HepG2 (cell line): Measurements from ENCODE around the gene EPHA1. TPM values are rescaled to one million over a fixed set of nuclear protein-coding genes. Genes with fewer than 3 reads are reported as not detected.

Source experiments
- BCL6 ChIP-seq: IDR thresholded peaks from 2 replicates; pipeline ENCODE4 v1.6.1; 2016; ENCODE audit warnings: missing genetic modification reagents, missing compliant biosample characterization
- CAMTA2 ChIP-seq: sonication (generic); formaldehyde crosslinking; IDR thresholded peaks from 2 replicates; pipeline ENCODE4 v1.4.0; 2020; ENCODE audit warnings: mild to moderate bottlenecking, missing genetic modification reagents, borderline replicate concordance
- ETS1 ChIP-seq: sonication (generic); formaldehyde crosslinking; IDR thresholded peaks from 2 replicates; pipeline ENCODE4 v1.4.0; 2020; ENCODE audit warnings: missing genetic modification reagents
- GABPA ChIP-seq, 2 experiments: IDR thresholded peaks; 2 replicates each; pipeline ENCODE4 v1.6.1; 2011 to 2016; ENCODE audit warnings: low read depth in 2 of 2, low read length in 1 of 2, missing biosample characterization in 1 of 2, missing genetic modification characterization in 1 of 2
- HHEX ChIP-seq: IDR thresholded peaks from 2 replicates; pipeline ENCODE4 v1.6.1; 2016; ENCODE audit warnings: control low read depth
- HNF1B ChIP-seq: sonication (generic); formaldehyde crosslinking; IDR thresholded peaks from 2 replicates; pipeline ENCODE4 v1.5.1; 2020; ENCODE audit warnings: mild to moderate bottlenecking, moderate library complexity, missing genetic modification reagents
- HNF4A ChIP-seq: sonication (generic); formaldehyde crosslinking; IDR thresholded peaks from 2 replicates; pipeline ENCODE4 v1.4.0; 2020; ENCODE audit warnings: missing genetic modification reagents
- JUN ChIP-seq: sonication (generic); formaldehyde crosslinking; IDR thresholded peaks from 2 replicates; pipeline ENCODE4 v1.4.0; 2020; ENCODE audit warnings: mild to moderate bottlenecking, missing genetic modification reagents
- KDM5A ChIP-seq: fragments of 200-600 bp; sonication (generic); IDR thresholded peaks from 2 replicates; pipeline ENCODE4 v1.7.0; 2018; ENCODE audit warnings: antibody characterized with exemption, mild to moderate bottlenecking, low read length, borderline replicate concordance
- LRRFIP1 ChIP-seq: sonication (generic); formaldehyde crosslinking; conservative IDR thresholded peaks from 2 replicates; pipeline ENCODE4 v1.4.0; 2020; ENCODE audit warnings: missing genetic modification reagents
- MLLT10 ChIP-seq: sonication (generic); formaldehyde crosslinking; IDR thresholded peaks from 2 replicates; pipeline ENCODE4 v1.4.0; 2020; ENCODE audit warnings: missing genetic modification reagents
- NFE2L1 ChIP-seq: sonication (generic); formaldehyde crosslinking; IDR thresholded peaks from 2 replicates; pipeline ENCODE4 v1.4.0; 2020; ENCODE audit warnings: missing genetic modification reagents, mild to moderate bottlenecking, borderline replicate concordance
- ONECUT2 ChIP-seq: sonication (generic); formaldehyde crosslinking; IDR thresholded peaks from 2 replicates; pipeline ENCODE4 v1.4.0; 2020; ENCODE audit warnings: missing genetic modification reagents
- PCBP1 ChIP-seq: fragments of 200-400 bp; formaldehyde crosslinking; IDR thresholded peaks from 2 replicates; pipeline ENCODE4 v1.6.1; 2017; ENCODE audit warnings: mild to moderate bottlenecking, low read depth, low read length, borderline replicate concordance
- SKIL ChIP-seq: sonication (generic); formaldehyde crosslinking; IDR thresholded peaks from 2 replicates; pipeline ENCODE4 v1.8.0; 2022; ENCODE audit warnings: missing genetic modification reagents, mild to moderate bottlenecking, moderate library complexity, borderline replicate concordance
- THAP11 ChIP-seq: IDR thresholded peaks from 2 replicates; pipeline ENCODE4 v1.6.1; 2016; ENCODE audit warnings: missing biosample characterization, missing genetic modification reagents
- ZKSCAN5 ChIP-seq: sonication (generic); formaldehyde crosslinking; IDR thresholded peaks from 2 replicates; pipeline ENCODE4 v1.5.1; 2020; ENCODE audit warnings: mild to moderate bottlenecking, missing genetic modification reagents
- ZNF224 ChIP-seq: sonication (generic); formaldehyde crosslinking; IDR thresholded peaks from 2 replicates; pipeline ENCODE4 v1.5.0; 2020; ENCODE audit warnings: mild to moderate bottlenecking, missing genetic modification reagents
- ZNF282 ChIP-seq: fragments of 450-650 bp; IDR thresholded peaks from 2 replicates; pipeline ENCODE4 v1.6.1; 2018; ENCODE audit not compliant: partially characterized antibody
- ZNF383 ChIP-seq: sonication (generic); formaldehyde crosslinking; IDR thresholded peaks from 2 replicates; pipeline ENCODE4 v1.4.0; 2020; ENCODE audit warnings: missing genetic modification reagents, mild to moderate bottlenecking, borderline replicate concordance
- ZNF883 ChIP-seq: sonication (generic); formaldehyde crosslinking; IDR thresholded peaks from 2 replicates; pipeline ENCODE4 v1.5.1; 2020; ENCODE audit warnings: mild to moderate bottlenecking, missing genetic modification reagents; ENCODE audit errors: not compliant biosample characterization
- polyA plus RNA-seq, 8 experiments: library from polyadenylated mRNA; depleted of rRNA in 3 of 8; stranded (reverse) in 7 of 8; unstranded in 1 of 8; fragments of >200 nt; fragmentation: Illumina TruSeq in 4 of 8; extraction: Trizol in 4 of 8; gene quantifications; 2 replicates each; pipeline versions ENCODE4 v1.2.1 to v1.2.3, GENCODE V29; 2011 to 2016; ENCODE audit warnings: low read depth in 4 of 8, missing spikeins in 1 of 8, mixed read lengths in 1 of 8; ENCODE audit not compliant: insufficient read depth in 1 of 8
- total RNA-seq, 5 experiments: library from RNA; depleted of rRNA; stranded (reverse); fragments of >200 nt; fragmentation: Illumina TruSeq; extraction: Trizol; gene quantifications; 2 replicates each; pipeline ENCODE4 v1.2.3, GENCODE V29; 2016; ENCODE audit warnings: low read depth in 1 of 5

Gene EPHA1
- total and polyA plus RNA-seq, 2 of the 13 experiments (the other 11 are each of a cell fraction or from before 2014, with no cell fraction given) = 4.6 to 17.1 TPM

GRCh38 chr7:143380646-143381426 lies 27.8 kb downstream of the EPHA1 start, which contains the start of gene ZYX (continued):
- TF ChIP-seq HNF1B (peak; percentile 87), THAP11 (CRISPR knock-in tag) (peak; percentile 46), ONECUT2 (CRISPR knock-in tag) (no peak), PCBP1 (0 out of 2 replicates have a peak, but pooled peaks have one; percentile 47), NFE2L1 (no peak), ZNF224 (CRISPR knock-in tag) (no peak), JUN (CRISPR knock-in tag) (peak; percentile 5; the same call in 1 of the 2 replicates), BCL6 (CRISPR knock-in tag) (0 out of 2 replicates have a peak, but pooled peaks have one; percentile 66), ZNF383 (CRISPR knock-in tag) (no peak), ETS1 (no peak), LRRFIP1 (no peak), HNF4A (CRISPR knock-in tag) (no peak), GABPA (IDR thresholded peaks at IDR 0.05; ENCODE audit: low read depth, low read length) (no peak), GABPA (CRISPR knock-in tag; IDR thresholded peaks at IDR 0.05; ENCODE audit: low read depth) (peak; percentile 77), SKIL (CRISPR knock-in tag) (no peak), HHEX (CRISPR knock-in tag) (no peak), ZNF282 (no peak), CAMTA2 (CRISPR knock-in tag) (peak; percentile 81; the same call in 1 of the 2 replicates), KDM5A (no peak; the same call in 1 of the 2 replicates), MLLT10 (CRISPR knock-in tag) (no peak), ZKSCAN5 (no peak), ZNF883 (peak; percentile 41)
